AG04450 (cell line): ENCODE data around the gene ADSS1. TPM values are rescaled to one million over a fixed set of nuclear protein-coding genes. Genes with fewer than 3 reads are reported as not detected.

ENCODE experiments used
- CTCF ChIA-PET: fragments of 300-600, 350-600 bp; formaldehyde crosslinking; extraction: SDS; loops from one replicate; lab custom pipeline; 2022; ENCODE audit warnings: antibody characterized with exemption, inconsistent platforms; lab: Charles Lee
- POLR2A ChIA-PET: fragments of 350-600 bp; formaldehyde crosslinking; extraction: SDS; loops from one replicate; lab custom pipeline; 2021; ENCODE audit warnings: antibody characterized with exemption, inconsistent platforms; lab: Yijun Ruan, JAX
- DNase-seq: peaks from one replicate; pipeline ENCODE4 v3.0.0-alpha.2; 2011; ENCODE audit warnings: low read depth, low spot score
- H3K27ac ChIP-seq: one replicate; pipeline ENCODE4 v1.5.1; 2012; ENCODE audit warnings: low read depth, low read length, control low read depth
- H3K27me3 ChIP-seq: one replicate; pipeline ENCODE4 v1.6.0; 2012; ENCODE audit warnings: low read length; ENCODE audit not compliant: control insufficient read depth, insufficient read depth
- H3K4me3 ChIP-seq: 2 replicates; pipeline ENCODE4 v1.5.1; 2011; ENCODE audit warnings: mild to moderate bottlenecking, low read depth, low read length, control low read depth
- H3K9me3 ChIP-seq: 2 replicates; pipeline ENCODE4 v1.5.1; 2012; ENCODE audit warnings: low read length; ENCODE audit not compliant: control insufficient read depth, insufficient read depth
- polyA plus RNA-seq: library from polyadenylated mRNA; depleted of rRNA; stranded (reverse); fragments of >200 nt; gene quantifications from 2 replicates; pipeline ENCODE4 v1.2.3, GENCODE V29; 2011
- TF ChIP-seq, protein P1 (sequence below): IDR thresholded peaks from 2 replicates; pipeline ENCODE4 v1.5.1; 2011; ENCODE audit warnings: low read depth, low read length, control low read depth, inconsistent platforms

Gene ADSS1
- polyA plus RNA-seq, 1 experiment, result 2.8 TPM

DNA sequence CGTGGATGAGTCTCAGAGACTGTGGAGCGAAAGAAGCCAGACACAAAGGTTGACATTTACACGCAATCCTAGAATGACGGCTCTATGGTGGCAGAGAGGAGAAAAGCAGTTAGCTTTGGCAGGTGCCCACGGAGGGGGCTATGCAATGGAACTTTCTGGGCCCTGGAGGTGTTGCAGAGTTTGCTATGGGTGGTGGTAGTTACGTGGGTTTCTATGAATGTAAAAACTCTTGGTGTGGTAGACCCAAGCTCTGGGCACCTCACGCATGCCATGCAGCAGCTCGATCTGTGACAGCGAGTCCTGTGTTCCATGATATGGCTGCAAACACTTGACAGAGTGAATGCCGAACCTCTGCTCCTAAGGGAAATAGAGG, 39.6 kb upstream of the ADSS1 start:
- TF ChIP-seq, protein P1, sequence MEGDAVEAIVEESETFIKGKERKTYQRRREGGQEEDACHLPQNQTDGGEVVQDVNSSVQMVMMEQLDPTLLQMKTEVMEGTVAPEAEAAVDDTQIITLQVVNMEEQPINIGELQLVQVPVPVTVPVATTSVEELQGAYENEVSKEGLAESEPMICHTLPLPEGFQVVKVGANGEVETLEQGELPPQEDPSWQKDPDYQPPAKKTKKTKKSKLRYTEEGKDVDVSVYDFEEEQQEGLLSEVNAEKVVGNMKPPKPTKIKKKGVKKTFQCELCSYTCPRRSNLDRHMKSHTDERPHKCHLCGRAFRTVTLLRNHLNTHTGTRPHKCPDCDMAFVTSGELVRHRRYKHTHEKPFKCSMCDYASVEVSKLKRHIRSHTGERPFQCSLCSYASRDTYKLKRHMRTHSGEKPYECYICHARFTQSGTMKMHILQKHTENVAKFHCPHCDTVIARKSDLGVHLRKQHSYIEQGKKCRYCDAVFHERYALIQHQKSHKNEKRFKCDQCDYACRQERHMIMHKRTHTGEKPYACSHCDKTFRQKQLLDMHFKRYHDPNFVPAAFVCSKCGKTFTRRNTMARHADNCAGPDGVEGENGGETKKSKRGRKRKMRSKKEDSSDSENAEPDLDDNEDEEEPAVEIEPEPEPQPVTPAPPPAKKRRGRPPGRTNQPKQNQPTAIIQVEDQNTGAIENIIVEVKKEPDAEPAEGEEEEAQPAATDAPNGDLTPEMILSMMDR, result no peak
- CTCF ChIA-PET, result no interaction called here
- POLR2A ChIA-PET, result interaction anchor here (0.6 kb wide), 1 partner anchor 1111 kb away, joined by 3 read pairs; no protein-coding TSS in a partner anchor
- no peak for DNase-seq
- Histone ChIP-seq H3K9me3 (peaks cover 6% of the 10 kb centered on the region), H3K27ac (no peak overlapping the region), H3K4me3 (no peak overlapping the region), H3K27me3 (no peaks in the 10 kb centered on the region)

DNA sequence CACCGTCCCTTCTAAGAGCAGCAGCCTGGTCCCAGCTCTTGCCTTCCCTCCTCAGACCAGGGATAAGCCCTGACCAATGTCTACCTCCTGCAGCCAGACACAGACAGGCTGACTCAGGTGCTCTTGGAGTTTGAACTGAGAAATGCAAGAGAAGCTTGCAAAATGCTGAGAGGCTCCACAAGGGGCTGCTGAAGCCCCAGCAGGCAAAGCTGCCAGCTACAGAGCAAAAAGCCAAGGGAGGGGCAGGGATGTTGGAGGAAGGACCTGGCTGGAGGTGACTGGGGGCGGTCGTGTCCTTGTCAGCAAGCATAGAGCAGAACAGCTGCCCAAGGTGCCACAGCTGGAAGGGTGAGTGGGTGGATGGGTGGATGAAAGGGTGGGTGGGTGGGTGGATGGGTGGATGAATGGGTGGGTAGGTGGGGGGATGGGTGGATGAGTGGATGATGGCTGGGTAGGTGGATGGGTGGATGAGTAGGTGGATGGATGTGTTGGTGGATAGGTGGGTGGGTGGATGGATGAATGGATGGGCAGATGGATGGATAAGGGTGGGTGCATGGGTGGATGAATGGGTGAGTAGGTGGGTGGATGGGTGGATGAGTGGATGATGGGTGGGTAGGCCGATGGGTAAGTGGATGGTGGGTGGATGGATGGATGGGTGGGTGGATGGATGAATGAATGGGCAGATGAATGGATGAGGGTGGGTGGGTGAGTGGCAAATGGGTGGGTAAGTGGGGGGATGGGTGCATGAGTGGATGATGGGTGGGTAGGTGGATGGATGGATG, 38.6 kb upstream of the ADSS1 start:
- no peak for DNase-seq
- Histone ChIP-seq H3K4me3 (no peak overlapping the region), H3K9me3 (peaks cover 6% of the 10 kb centered on the region), H3K27ac (no peak overlapping the region), H3K27me3 (no peaks in the 10 kb centered on the region)
- TF ChIP-seq, protein P1, result no peak
- POLR2A ChIA-PET, result interaction anchor here (0.6 kb wide), 1 partner anchor 1112 kb away, joined by 3 read pairs; no protein-coding TSS in a partner anchor
- CTCF ChIA-PET, result no interaction called here

DNA sequence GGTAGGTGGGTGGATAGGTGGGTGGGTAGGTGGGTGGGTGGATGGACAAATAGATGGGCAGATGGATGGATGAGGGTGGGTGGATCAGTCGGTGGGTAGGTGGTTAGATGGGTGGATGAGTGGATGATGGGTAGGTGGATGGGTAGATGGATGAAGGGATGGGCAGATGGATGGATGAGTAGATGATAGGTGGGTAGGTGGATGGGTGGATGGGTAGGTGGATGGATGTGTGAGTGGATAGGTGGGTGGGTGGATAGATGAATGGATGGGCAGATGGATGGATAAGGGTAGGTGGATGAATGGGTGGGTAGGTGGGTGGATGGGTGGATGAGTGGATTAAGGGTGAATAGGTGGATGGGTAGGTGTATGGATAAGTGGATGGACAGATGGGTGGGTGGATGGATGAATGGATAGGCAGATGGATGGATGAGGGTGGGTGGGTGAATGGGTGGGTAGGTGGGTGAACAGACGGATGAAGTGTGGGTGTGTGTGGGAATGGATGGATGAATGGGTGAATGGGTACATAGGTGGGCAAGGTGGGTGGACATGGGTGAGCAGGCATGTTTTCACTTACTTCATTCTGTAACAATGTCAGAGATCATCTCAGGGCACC, 37.9 kb upstream of the ADSS1 start:
- Histone ChIP-seq H3K9me3 (peaks cover 6% of the 10 kb centered on the region), H3K4me3 (no peak overlapping the region), H3K27me3 (no peaks in the 10 kb centered on the region), H3K27ac (no peak overlapping the region)
- CTCF ChIA-PET, result no interaction called here
- POLR2A ChIA-PET, result no interaction called here
- DNase-seq, result no peak
- TF ChIP-seq, protein P1, result no peak

DNA sequence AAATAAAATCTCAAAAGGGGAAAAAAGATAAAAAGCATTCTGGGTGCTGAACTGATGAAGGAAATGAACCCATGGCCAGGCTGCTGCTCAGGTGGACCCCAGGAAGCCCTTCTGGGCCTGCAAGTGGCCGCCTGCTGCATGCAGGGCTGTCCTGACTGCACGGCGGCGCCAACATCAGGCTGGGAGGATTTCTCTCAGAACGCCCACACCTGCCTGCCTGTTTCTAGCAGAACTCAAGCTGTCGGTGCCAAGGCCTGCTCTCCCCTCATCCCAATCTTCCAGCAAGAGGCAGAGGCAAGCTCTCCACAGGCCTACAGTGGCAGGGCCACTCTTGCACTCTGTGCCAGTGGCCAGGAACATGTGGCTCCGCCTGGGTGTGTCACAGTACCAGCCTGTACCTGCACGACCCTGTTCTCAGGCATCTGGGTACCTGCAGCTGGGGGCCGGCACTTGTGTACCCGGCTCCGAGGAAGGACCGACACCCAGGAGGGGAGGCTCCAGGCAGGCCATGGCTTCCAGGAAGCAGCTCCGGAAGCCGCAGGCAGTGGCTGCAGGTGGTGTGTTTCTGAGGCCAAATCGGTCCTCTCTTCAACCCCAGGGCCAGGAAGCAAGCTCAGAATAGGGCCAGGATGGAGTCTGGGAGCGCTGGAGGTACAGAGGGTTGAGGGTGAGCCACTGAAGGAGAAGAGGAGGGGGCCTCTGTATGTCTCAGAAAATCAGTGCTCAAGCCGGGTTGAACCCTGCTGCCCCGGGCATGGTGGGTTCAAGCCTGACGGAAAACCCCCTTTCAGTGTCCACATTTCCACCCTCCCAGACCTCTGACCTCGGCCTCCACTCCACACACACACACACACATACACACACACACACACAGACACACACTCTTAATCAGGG, 37.2 kb upstream of the ADSS1 start:
- TF ChIP-seq, protein P1, result no peak
- POLR2A ChIA-PET, result interaction anchor here (0.5 kb wide), 1 partner anchor 46 kb away, joined by 4 read pairs; no protein-coding TSS in a partner anchor
- Histone ChIP-seq H3K4me3 (no peak overlapping the region), H3K9me3 (peaks cover 6% of the 10 kb centered on the region), H3K27ac (no peak overlapping the region), H3K27me3 (no peaks in the 10 kb centered on the region)
- no peak for DNase-seq
- CTCF ChIA-PET, result no interaction called here
